Nephron (organoid): Measurements from ENCODE around the gene KCNT1.

ENCODE experiments used
- H3K27ac Mint-ChIP-seq, 3 experiments: 2 replicates each; pipeline ENCODE4 v1.8.0; 2020; ENCODE audit warnings: mixed read lengths in 3 of 3, mild to moderate bottlenecking in 2 of 3, moderate library complexity in 1 of 3
- H3K27me3 Mint-ChIP-seq: 2 replicates; pipeline ENCODE4 v1.8.0; 2021; ENCODE audit warnings: low read depth, mild to moderate bottlenecking, moderate library complexity, mixed read lengths
- H3K36me3 Mint-ChIP-seq: 2 replicates; pipeline ENCODE4 v1.8.0; 2020; ENCODE audit warnings: low read depth, mixed read lengths
- H3K4me1 Mint-ChIP-seq: 2 replicates; pipeline ENCODE4 v1.8.0; 2020; ENCODE audit warnings: mixed read lengths
- H3K4me3 Mint-ChIP-seq, 3 experiments: 2 replicates each; pipeline ENCODE4 v1.8.0; 2020; ENCODE audit warnings: mild to moderate bottlenecking in 3 of 3, mixed read lengths in 3 of 3, moderate library complexity in 2 of 3
- H3K9me3 Mint-ChIP-seq: 2 replicates; pipeline ENCODE4 v1.8.0; 2020; ENCODE audit warnings: mixed read lengths
- TF ChIP-seq, protein P1 (sequence below), 3 experiments: fragments of 200-600 bp; sonication (generic); IDR thresholded peaks; one replicate each; pipeline ENCODE4 v1.5.0; 2021; ENCODE audit warnings: antibody characterized with exemption in 3 of 3; ENCODE audit not compliant: unreplicated experiment in 3 of 3

KCNT1 gene

DNA sequence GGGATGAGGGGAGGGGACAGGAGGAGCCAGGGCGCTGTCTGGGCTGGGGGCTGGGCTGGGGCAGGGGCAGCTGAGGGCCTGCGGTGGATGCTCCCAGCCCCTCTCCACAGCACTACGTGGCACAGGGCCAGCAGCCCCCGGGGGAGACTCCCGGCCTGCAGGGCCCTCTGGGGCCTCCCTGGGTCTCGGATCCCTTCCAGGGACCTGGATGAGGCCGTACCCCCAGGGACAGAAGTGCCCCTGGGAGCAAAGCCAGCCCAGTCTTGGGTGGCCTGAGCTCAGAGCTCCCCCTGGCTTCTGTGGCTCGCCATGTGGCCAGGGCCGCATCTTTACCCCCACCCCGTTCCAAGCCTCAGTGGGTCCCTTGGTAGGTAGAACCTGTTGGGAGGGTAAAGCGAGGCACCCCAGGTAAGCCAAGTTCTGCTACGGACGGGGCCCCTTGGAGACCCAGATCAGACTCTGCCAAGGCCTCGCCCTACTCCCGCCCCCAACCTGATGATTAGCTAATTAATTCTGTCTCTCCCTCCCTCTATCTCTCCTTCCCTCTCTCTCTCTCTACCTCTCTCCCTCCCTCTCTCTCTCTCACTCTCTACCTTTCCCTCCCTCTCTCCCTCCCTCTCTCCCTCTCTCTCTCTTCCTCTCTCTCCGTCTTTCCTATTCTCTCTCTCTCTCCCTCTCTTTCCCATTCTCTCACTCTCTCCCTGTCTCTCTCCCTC is 24.3 kb downstream of the KCNT1 start:
- Mint-ChIP-seq H3K27ac (no peak overlapping the region), H3K36me3 (no peaks in the 10 kb centered on the region), H3K9me3 (peaks cover 10% of the 10 kb centered on the region), H3K4me3 (no peak overlapping the region), H3K4me1 (no peaks in the 10 kb centered on the region), H3K27me3 (peaks cover 16% of the 10 kb centered on the region)
- TF ChIP-seq, protein P1, sequence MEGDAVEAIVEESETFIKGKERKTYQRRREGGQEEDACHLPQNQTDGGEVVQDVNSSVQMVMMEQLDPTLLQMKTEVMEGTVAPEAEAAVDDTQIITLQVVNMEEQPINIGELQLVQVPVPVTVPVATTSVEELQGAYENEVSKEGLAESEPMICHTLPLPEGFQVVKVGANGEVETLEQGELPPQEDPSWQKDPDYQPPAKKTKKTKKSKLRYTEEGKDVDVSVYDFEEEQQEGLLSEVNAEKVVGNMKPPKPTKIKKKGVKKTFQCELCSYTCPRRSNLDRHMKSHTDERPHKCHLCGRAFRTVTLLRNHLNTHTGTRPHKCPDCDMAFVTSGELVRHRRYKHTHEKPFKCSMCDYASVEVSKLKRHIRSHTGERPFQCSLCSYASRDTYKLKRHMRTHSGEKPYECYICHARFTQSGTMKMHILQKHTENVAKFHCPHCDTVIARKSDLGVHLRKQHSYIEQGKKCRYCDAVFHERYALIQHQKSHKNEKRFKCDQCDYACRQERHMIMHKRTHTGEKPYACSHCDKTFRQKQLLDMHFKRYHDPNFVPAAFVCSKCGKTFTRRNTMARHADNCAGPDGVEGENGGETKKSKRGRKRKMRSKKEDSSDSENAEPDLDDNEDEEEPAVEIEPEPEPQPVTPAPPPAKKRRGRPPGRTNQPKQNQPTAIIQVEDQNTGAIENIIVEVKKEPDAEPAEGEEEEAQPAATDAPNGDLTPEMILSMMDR (IDR thresholded peaks at IDR 0.05; ENCODE audit: unreplicated experiment in 3 of 3), result no peak

DNA sequence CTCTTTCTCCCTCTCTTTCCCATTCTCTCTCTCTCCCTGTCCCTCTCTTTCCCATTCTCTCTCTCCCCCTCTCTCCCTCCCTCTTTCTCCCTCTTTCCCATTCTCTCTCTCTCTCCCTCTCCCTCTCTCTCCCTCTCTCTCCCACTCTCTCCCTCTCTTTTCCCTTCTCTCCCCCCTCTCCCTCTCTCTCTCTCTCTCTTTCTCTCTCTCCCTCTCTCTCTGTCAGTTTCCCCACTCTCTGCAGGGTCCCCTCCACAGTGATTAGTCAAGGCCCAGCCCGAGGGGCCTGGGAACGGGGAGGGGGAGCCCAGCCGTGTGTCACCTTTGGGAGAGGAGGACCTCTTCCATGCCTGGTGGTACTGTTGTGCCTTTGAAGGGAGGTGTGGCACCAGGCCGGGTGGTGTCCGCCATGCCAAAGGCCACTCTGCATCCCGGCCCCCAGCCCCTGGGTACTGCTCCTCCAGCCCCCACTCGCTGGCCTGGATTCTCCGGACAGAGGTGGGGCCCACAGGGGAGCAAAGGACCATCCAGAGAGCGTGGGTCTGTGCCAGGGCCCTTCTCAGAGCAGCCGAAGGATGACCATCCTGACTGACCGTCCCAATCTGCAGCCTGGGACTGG is 25.4 kb downstream of the KCNT1 start:
- peaks cover 16% of the 10 kb centered on the region for H3K9me3 Mint-ChIP-seq
- no peak overlapping the region for H3K27ac Mint-ChIP-seq
- TF ChIP-seq, protein P1 (IDR thresholded peaks at IDR 0.05; ENCODE audit: unreplicated experiment in 3 of 3), result no peak
- H3K4me1 Mint-ChIP-seq, result no peaks in the 10 kb centered on the region
- no peaks in the 10 kb centered on the region for H3K36me3 Mint-ChIP-seq
- H3K27me3 Mint-ChIP-seq, result peaks cover 22% of the 10 kb centered on the region
- H3K4me3 Mint-ChIP-seq, result no peak overlapping the region

DNA sequence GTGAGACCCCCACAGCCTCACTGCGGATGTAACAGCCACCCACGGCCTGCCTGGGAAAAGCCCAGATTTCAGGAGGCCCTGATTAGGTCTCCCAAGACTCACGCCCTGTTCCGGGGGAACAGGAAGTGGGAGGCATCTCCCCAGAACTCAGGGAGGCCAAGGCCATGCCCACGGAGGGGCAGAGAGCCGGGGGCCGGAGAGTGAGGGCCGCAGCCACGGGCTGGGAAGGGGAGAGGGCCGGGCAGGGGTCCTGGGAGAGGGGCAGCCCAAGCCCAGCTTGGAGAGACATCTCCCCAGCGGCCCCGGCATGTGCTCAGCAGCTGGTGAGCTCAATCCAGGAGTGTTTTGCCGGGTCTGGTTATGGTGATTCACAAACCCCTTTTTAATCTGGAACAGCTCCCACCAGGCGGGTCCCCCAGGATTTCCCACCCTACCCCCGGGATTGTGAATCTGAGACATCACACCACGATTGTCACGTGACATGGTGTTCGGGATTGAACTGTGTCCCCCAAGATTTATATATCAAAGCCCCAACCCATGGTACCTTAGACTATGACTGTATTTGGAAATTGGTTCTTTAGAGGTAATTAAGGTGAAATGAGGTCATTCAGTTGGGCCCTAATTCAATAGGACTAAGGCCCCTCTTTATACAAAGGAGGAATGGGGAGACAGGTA is 26.6 kb downstream of the KCNT1 start:
- Mint-ChIP-seq H3K27me3 (peaks cover 28% of the 10 kb centered on the region), H3K4me3 (no peak overlapping the region), H3K4me1 (no peaks in the 10 kb centered on the region), H3K9me3 (peaks cover 20% of the 10 kb centered on the region), H3K36me3 (no peaks in the 10 kb centered on the region), H3K27ac (no peak overlapping the region)
- TF ChIP-seq, protein P1 (IDR thresholded peaks at IDR 0.05; ENCODE audit: unreplicated experiment in 3 of 3), result no peak

DNA sequence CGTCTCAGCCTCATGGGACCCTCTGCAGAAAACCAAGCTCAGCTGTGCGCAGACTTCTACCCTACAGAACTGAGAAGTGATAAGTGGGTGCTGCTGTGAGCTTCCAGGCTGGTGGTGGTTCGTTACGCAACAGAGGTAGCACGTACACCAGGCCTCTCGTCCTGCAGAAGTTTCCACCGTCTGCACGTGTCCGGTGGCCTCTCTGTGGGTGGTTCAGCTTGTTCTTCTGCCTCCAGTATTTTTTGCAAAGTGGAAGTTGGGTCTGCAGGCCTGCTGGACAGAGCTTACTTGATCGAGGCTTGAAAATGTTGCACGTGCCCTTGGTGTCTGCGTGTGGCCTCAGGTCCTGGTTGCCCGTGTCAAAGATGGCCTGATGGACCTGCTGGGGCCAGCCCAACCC is 27.5 kb downstream of the KCNT1 start:
- no peak overlapping the region for H3K4me3 Mint-ChIP-seq
- H3K36me3 Mint-ChIP-seq, result no peaks in the 10 kb centered on the region
- peaks cover 35% of the 10 kb centered on the region for H3K27me3 Mint-ChIP-seq
- TF ChIP-seq, protein P1 (IDR thresholded peaks at IDR 0.05; ENCODE audit: unreplicated experiment in 3 of 3), result no peak
- H3K9me3 Mint-ChIP-seq, result peaks cover 23% of the 10 kb centered on the region
- H3K4me1 Mint-ChIP-seq, result no peaks in the 10 kb centered on the region
- H3K27ac Mint-ChIP-seq, result no peak overlapping the region

DNA sequence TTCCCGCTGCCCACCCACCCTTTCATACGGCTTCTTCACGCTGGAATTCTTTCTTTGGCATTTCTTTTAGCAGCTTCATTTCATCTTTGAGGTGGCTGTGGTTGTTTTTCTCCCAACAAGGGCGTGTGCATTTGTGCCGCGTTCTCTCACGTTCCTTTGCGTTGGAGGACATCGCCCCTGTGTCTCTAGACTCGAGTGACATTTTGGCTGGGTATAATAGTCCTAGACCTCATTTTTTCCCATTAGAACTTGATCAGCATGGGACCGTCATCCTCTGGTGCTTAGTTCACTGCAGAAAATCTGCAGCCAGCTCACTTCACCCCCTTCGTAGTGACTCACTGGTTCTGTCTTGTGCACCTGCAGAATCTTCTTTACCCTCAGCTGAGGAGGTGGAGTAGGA is 29.5 kb downstream of the KCNT1 start:
- H3K4me1 Mint-ChIP-seq, result no peaks in the 10 kb centered on the region

More for the DNA sequence above, 29.5 kb downstream of the KCNT1 start:
- Mint-ChIP-seq H3K27ac (no peak overlapping the region), H3K9me3 (peaks cover 23% of the 10 kb centered on the region), H3K4me3 (no peak overlapping the region), H3K27me3 (peaks cover 43% of the 10 kb centered on the region), H3K36me3 (no peaks in the 10 kb centered on the region)
- TF ChIP-seq, protein P1 (IDR thresholded peaks at IDR 0.05; ENCODE audit: unreplicated experiment in 3 of 3), result no peak
